ENCODE data around the gene MUC21. TPM values are rescaled to one million over a fixed set of nuclear protein-coding genes. Genes with fewer than 3 reads are reported as not detected.

MUC21 gene
- total RNA-seq: not detected in 2 replicates

GRCh38 chr6:30983439-30983838 is at the start of gene MUC21:
MUC21 (plus strand) TSS chr6:30983718; CDS start chr6:30983959, 241 bp downstream.

GRCh38 chr6:30940361-30940986 is 43.0 kb upstream of the MUC21 start, which contains the start of gene MUCL3:
MUCL3 (plus strand) TSS chr6:30940973; CDS start chr6:30941000, 27 bp downstream.

GRCh38 chr6:31010393-31011060 is 27.0 kb downstream of the MUC21 start, which contains the start of gene MUC22:
MUC22 (plus strand) TSS chr6:31010474; CDS start chr6:31010707, 233 bp downstream.

Other genes starting within 250 kb of the MUC21 start
- gene FLOT1, start 241.0 kb upstream of the MUC21 start, total RNA-seq: 102 and 110 TPM in 2 replicates
- 49.8 and 105 TPM in 2 replicates for gene IER3, start 239.2 kb upstream of the MUC21 start, total RNA-seq
- 48.4 and 81.1 TPM in 2 replicates for gene DDR1, start 99.2 kb upstream of the MUC21 start, total RNA-seq
- 14.7 and 17.1 TPM in 2 replicates for gene GTF2H4, start 75.5 kb upstream of the MUC21 start, total RNA-seq
- gene VARS2, start 69.5 kb upstream of the MUC21 start, total RNA-seq: 14.9 and 17.8 TPM in 2 replicates
- gene SFTA2, start 51.5 kb upstream of the MUC21 start, total RNA-seq: not detected in 2 replicates
- gene MUCL3, start 42.7 kb upstream of the MUC21 start, total RNA-seq: not detected in 2 replicates
- not detected in 2 replicates for gene MUC22, start 26.8 kb downstream of the MUC21 start, total RNA-seq
- gene C6orf15, start 128.9 kb downstream of the MUC21 start, total RNA-seq: not detected in 2 replicates
- 2.0 and 3.6 TPM in 2 replicates for gene PSORS1C1, start 131.1 kb downstream of the MUC21 start, total RNA-seq
- gene CDSN, start 136.7 kb downstream of the MUC21 start, total RNA-seq: not detected in 2 replicates
- gene PSORS1C2, start 155.3 kb downstream of the MUC21 start, total RNA-seq: not detected in 2 replicates
- gene CCHCR1, start 174.1 kb downstream of the MUC21 start, total RNA-seq: 13.7 and 14.9 TPM in 2 replicates
- gene TCF19, start 174.9 kb downstream of the MUC21 start, total RNA-seq: 5.4 and 7.9 TPM in 2 replicates
- 0.66 and 1.3 TPM in 2 replicates for gene POU5F1, start 187.0 kb downstream of the MUC21 start, total RNA-seq

Data from smooth muscle cell of the pulmonary artery (primary cell).